H1 (cell line): Measurements from ENCODE around the gene ILK. TPM values are rescaled to one million over a fixed set of nuclear protein-coding genes. Genes with fewer than 3 reads are reported as not detected.

Source experiments
- CTCF ChIA-PET: fragments of 300-600 bp; sonication (Branson Sonifier 250); formaldehyde crosslinking; loops from one replicate; lab custom pipeline; 2021; ENCODE audit not compliant: partially characterized antibody; lab: Charles Lee
- POLR2A ChIA-PET: fragments of 300-600 bp; sonication (Branson Sonifier 250); formaldehyde crosslinking; loops from one replicate; lab custom pipeline; 2021; ENCODE audit warnings: inconsistent platforms; ENCODE audit not compliant: partially characterized antibody; lab: Charles Lee
- DNase-seq, 2 experiments: peaks; one replicate each; pipeline versions ENCODE4 v3.0.0 to v3.0.0-alpha.2; 2010 to 2022; ENCODE audit warnings: low spot score in 2 of 2, low read depth in 1 of 2, mixed read lengths in 1 of 2
- FAIRE-seq: peaks from 2 replicates; lab custom pipeline; 2011; peaks lifted over from hg19 to GRCh38; lab: Jason Lieb, UNC
- H2AFZ ChIP-seq: 2 replicates; pipeline ENCODE4 v1.8.1; 2012; ENCODE audit warnings: low read length, inconsistent platforms
- H2AK5ac ChIP-seq: 2 replicates; pipeline ENCODE4 v1.6.1; 2013; ENCODE audit warnings: low read depth, low read length
- H2BK120ac ChIP-seq: replicated peaks from 2 replicates; pipeline ENCODE3; 2013; ENCODE audit warnings: low read depth, low read length, inconsistent platforms
- H2BK12ac ChIP-seq: 2 replicates; pipeline ENCODE4 v1.6.1; 2013; ENCODE audit warnings: low read depth, low read length
- H2BK15ac ChIP-seq: 2 replicates; pipeline ENCODE4 v1.6.1; 2013; ENCODE audit warnings: low read length
- H2BK20ac ChIP-seq: 2 replicates; pipeline ENCODE4 v1.6.1; 2013; ENCODE audit warnings: low read length
- H2BK5ac ChIP-seq: 2 replicates; pipeline ENCODE4 v1.6.1; 2013; ENCODE audit warnings: low read depth, low read length
- H3K14ac ChIP-seq: 2 replicates; pipeline ENCODE4 v1.6.1; 2013; ENCODE audit warnings: inconsistent platforms; ENCODE audit not compliant: insufficient read length
- H3K18ac ChIP-seq: 2 replicates; pipeline ENCODE4 v1.6.1; 2013; ENCODE audit warnings: low read length; ENCODE audit errors: extremely low read depth
- H3K23ac ChIP-seq: 2 replicates; pipeline ENCODE4 v1.6.1; 2013; ENCODE audit warnings: inconsistent platforms; ENCODE audit not compliant: insufficient read length
- H3K23me2 ChIP-seq: 2 replicates; pipeline ENCODE4 v1.6.1; 2013; ENCODE audit warnings: low read depth, low read length
- H3K27ac ChIP-seq: 2 replicates; pipeline ENCODE4 v1.6.1; 2011; ENCODE audit warnings: low read depth, low read length, inconsistent platforms
- H3K27me3 ChIP-seq, 4 experiments: replicated peaks in 1 of 4; 1 replicate in 1 of 4; 2 replicates in 3 of 4; pipeline versions ENCODE4 v1.6.1 to v1.8.1; 2011 to 2013; ENCODE audit warnings: low read length in 3 of 4, mild to moderate bottlenecking in 3 of 4, inconsistent platforms in 2 of 4, mixed read lengths in 2 of 4, moderate library complexity in 1 of 4; ENCODE audit not compliant: control insufficient read depth in 3 of 4, insufficient read depth in 3 of 4; ENCODE audit errors: extremely low read depth in 1 of 4
- H3K36me3 ChIP-seq, 4 experiments: 2 replicates each; pipeline versions ENCODE4 v1.6.1 to v1.8.1; 2011 to 2013; ENCODE audit warnings: mild to moderate bottlenecking in 4 of 4, low read length in 3 of 4, moderate library complexity in 2 of 4, control low read depth in 1 of 4, inconsistent platforms in 1 of 4; ENCODE audit not compliant: insufficient read depth in 4 of 4, control insufficient read depth in 2 of 4
- H3K4ac ChIP-seq: replicated peaks from 2 replicates; pipeline ENCODE3; 2013; ENCODE audit warnings: low read length, low read depth, mixed read lengths, inconsistent platforms; ENCODE audit not compliant: insufficient read length
- H3K4me1 ChIP-seq, 4 experiments: replicated peaks in 1 of 4; 1 replicate in 1 of 4; 2 replicates in 3 of 4; pipeline versions ENCODE4 v1.6.1 to v1.8.1; 2011 to 2013; ENCODE audit warnings: low read length in 3 of 4, inconsistent platforms in 2 of 4, mixed read lengths in 1 of 4; ENCODE audit not compliant: insufficient read depth in 4 of 4, control insufficient read depth in 3 of 4
- H3K4me2 ChIP-seq, 2 experiments: 2 replicates each; pipeline versions ENCODE4 v1.6.1 to v1.8.1; 2011 to 2013; ENCODE audit warnings: low read depth in 2 of 2, low read length in 2 of 2, control low read depth in 1 of 2, inconsistent platforms in 1 of 2, mild to moderate bottlenecking in 1 of 2; ENCODE audit not compliant: insufficient read depth in 1 of 2
- H3K4me3 ChIP-seq, 4 experiments: fragments of 200-600, 300-600 bp in 1 of 4; sonication (generic), shearing (Covaris generic), sonication (Bioruptor Twin) in 1 of 4; 2 replicates each; pipeline versions ENCODE4 v1.5.1 to v1.8.1; 2011 to 2016; ENCODE audit warnings: low read length in 4 of 4, low read depth in 3 of 4, control low read depth in 2 of 4, inconsistent platforms in 2 of 4, mild to moderate bottlenecking in 2 of 4, mixed read lengths in 1 of 4, moderate library complexity in 1 of 4; ENCODE audit not compliant: insufficient read depth in 2 of 4; ENCODE audit errors: extremely low read depth in 1 of 4
- H3K56ac ChIP-seq: replicated peaks from 2 replicates; pipeline ENCODE3; 2013; ENCODE audit warnings: low read depth, mild to moderate bottlenecking, mixed read lengths, low read length, inconsistent platforms; ENCODE audit not compliant: insufficient read length
- H3K79me1 ChIP-seq: 2 replicates; pipeline ENCODE4 v1.6.1; 2013; ENCODE audit warnings: low read depth, low read length, control low read depth
- H3K79me2 ChIP-seq, 2 experiments: 2 replicates each; pipeline versions ENCODE4 v1.6.1 to v1.8.1; 2012 to 2013; ENCODE audit warnings: low read length in 2 of 2, mild to moderate bottlenecking in 2 of 2, inconsistent platforms in 1 of 2; ENCODE audit not compliant: insufficient read depth in 2 of 2, control insufficient read depth in 1 of 2
- H3K9ac ChIP-seq, 4 experiments: replicated peaks in 1 of 4; 1 replicate in 1 of 4; 2 replicates in 3 of 4; pipeline versions ENCODE4 v1.6.1 to v1.8.1; 2011 to 2013; ENCODE audit warnings: low read depth in 3 of 4, low read length in 3 of 4, control low read depth in 2 of 4, mild to moderate bottlenecking in 2 of 4, moderate library complexity in 2 of 4, inconsistent platforms in 1 of 4; ENCODE audit errors: extremely low read depth in 1 of 4
- H3K9me3 ChIP-seq, 2 experiments: 2 replicates each; pipeline versions ENCODE4 v1.6.1 to v1.8.1; 2012 to 2013; ENCODE audit warnings: mild to moderate bottlenecking in 2 of 2, moderate library complexity in 2 of 2, control low read depth in 1 of 2, inconsistent platforms in 1 of 2, low read depth in 1 of 2, low read length in 1 of 2, mixed read lengths in 1 of 2; ENCODE audit not compliant: insufficient read depth in 2 of 2
- H4K20me1 ChIP-seq, 2 experiments: replicated peaks in 1 of 2; 2 replicates each; pipeline versions ENCODE3 to v1.8.1; 2011 to 2013; ENCODE audit warnings: inconsistent platforms in 2 of 2, low read length in 2 of 2, mild to moderate bottlenecking in 1 of 2; ENCODE audit not compliant: insufficient read depth in 2 of 2, control insufficient read depth in 1 of 2
- H4K5ac ChIP-seq: 2 replicates; pipeline ENCODE4 v1.6.1; 2013; ENCODE audit warnings: low read length, low read depth, mixed read lengths, inconsistent platforms; ENCODE audit not compliant: insufficient read length
- H4K8ac ChIP-seq: 2 replicates; pipeline ENCODE4 v1.8.0; 2013; ENCODE audit warnings: mild to moderate bottlenecking, moderate library complexity, low read length, inconsistent platforms; ENCODE audit not compliant: insufficient read depth; ENCODE audit errors: extremely low read depth
- H4K91ac ChIP-seq: replicated peaks from 2 replicates; pipeline ENCODE3; 2013; ENCODE audit warnings: low read length, mixed read lengths, inconsistent platforms; ENCODE audit not compliant: insufficient read length
- BRCA1 ChIP-seq: IDR thresholded peaks from 2 replicates; pipeline ENCODE4 v1.6.1; 2012; ENCODE audit warnings: low read depth, low read length, improper control_type of control experiment
- JUND ChIP-seq: IDR thresholded peaks from 2 replicates; pipeline ENCODE4 v1.6.1; 2011; ENCODE audit warnings: mild to moderate bottlenecking, improper control_type of control experiment, low read length
- WGBS, 2 experiments: shearing (Covaris generic) in 1 of 2; methylation state at CpG; one replicate each; pipeline versions ENCODE4 v1.1.6 to v1.1.7; 2013 to 2015; ENCODE audit warnings: low lambda C conversion rate in 2 of 2, mixed read lengths in 2 of 2, inconsistent platforms in 1 of 2, low coverage in 1 of 2, missing lambda C conversion rate in 1 of 2; ENCODE audit not compliant: insufficient replicate concordance in 2 of 2, insufficient coverage in 1 of 2, insufficient read length in 1 of 2; ENCODE audit errors: extremely low coverage in 1 of 2, missing lambda C conversion rate in 1 of 2; 5-methylcytosine and 5-hydroxymethylcytosine counted together
- polyA plus RNA-seq, 7 experiments: library from polyadenylated mRNA; depleted of rRNA in 3 of 7; stranded (reverse) in 5 of 7; unstranded in 2 of 7; fragments of >200 nt in 5 of 7; fragments of 200-250 nt in 2 of 7; gene quantifications; 1 replicate in 5 of 7; 2 replicates in 1 of 7; 4 replicates in 1 of 7; pipeline versions ENCODE4 v1.2.1 to v1.2.3, GENCODE V29; 2011 to 2013; ENCODE audit warnings: missing spikeins in 2 of 7, mixed read lengths in 2 of 7
- total RNA-seq: library from RNA; stranded (reverse); fragmentation: NEBNext Ultra II Directional; extraction: Animal tissue kit (Norgen Biotek cat#: 25700); gene quantifications from 2 replicates; pipeline ENCODE4 v1.2.1, GENCODE V29; 2021

The ILK gene
- total and polyA plus RNA-seq, 2 of the 8 experiments (the other 6 are each of a cell fraction or from before 2014, with no cell fraction given), result 91.4 to 132 TPM

DNA sequence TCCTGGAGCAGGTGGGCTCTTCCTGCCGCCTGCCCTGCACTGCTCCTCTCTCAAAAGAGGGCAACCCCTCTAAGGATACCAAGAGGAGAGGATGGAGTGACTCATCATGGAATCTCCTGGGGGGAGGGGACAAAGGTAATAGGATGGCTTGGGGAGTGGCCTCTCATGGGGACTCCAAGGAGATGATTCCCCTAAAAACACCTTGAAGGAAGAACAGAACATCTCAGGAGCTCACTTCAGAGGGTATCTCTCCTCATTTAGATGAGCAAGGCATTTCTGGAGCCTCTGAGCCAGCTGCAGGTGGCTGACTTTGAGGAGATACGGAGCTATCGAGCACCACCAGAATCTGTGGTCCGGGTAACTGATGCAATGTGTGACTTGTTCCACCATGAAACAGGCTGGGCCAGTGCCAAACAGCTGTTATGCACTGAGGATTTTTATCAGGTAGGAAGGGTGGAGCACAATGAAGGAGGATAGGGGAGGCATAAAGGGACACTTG lies 40.4 kb upstream of the ILK start:
- H2AK5ac ChIP-seq, result no peak overlapping the region
- H3K14ac ChIP-seq, result no peak overlapping the region
- H2BK120ac ChIP-seq, result no peak overlapping the region
- TF ChIP-seq BRCA1 (no peak), JUND (peak; percentile 63; the same call in 1 of the 2 replicates)
- no peaks in the 10 kb centered on the region for H3K79me1 ChIP-seq
- H3K4me3 ChIP-seq, result no peak overlapping the region
- no peak overlapping the region for H3K27ac ChIP-seq
- no peak overlapping the region for H3K56ac ChIP-seq
- no peak overlapping the region for H2BK15ac ChIP-seq
- peaks cover 0 to 2% (median 0%) of the 10 kb centered on the region in 4 experiments; a peak in 1 of 7 replicates for H3K27me3 ChIP-seq
- H4K5ac ChIP-seq, result no peak overlapping the region
- no peak for FAIRE-seq
- DNase-seq, result no peak
- H4K91ac ChIP-seq, result no peak overlapping the region
- H2BK5ac ChIP-seq, result no peak overlapping the region
- H3K23me2 ChIP-seq, result no peaks in the 10 kb centered on the region
- ChIA-PET POLR2A (interaction anchor here (0.9 to 1.6 kb wide), 3 partner anchors 9 to 62 kb away, joined by 3 to 5 read pairs (median 3); no protein-coding TSS in a partner anchor), CTCF (interaction anchor here (0.6 to 3.3 kb wide), 11 partner anchors 8 to 200 kb away, joined by 3 to 14 read pairs (median 3); no protein-coding TSS in a partner anchor)
- H2BK12ac ChIP-seq, result no peak overlapping the region
- no peak overlapping the region for H3K4ac ChIP-seq
- no peaks in the 10 kb centered on the region for H3K36me3 ChIP-seq
- no peaks in the 10 kb centered on the region for H4K20me1 ChIP-seq
- no peak overlapping the region for H2BK20ac ChIP-seq
- H3K4me1 ChIP-seq, result peaks cover 0 to 7% (median 2%) of the 10 kb centered on the region in 4 experiments; a peak in 4 of 7 replicates
- no peak overlapping the region for H4K8ac ChIP-seq
- no peak overlapping the region for H3K4me2 ChIP-seq
- H3K79me2 ChIP-seq, result no peaks in the 10 kb centered on the region
- no peak overlapping the region for H3K18ac ChIP-seq
- WGBS, 2 experiments, result 94% methylated on average over 4 of the region's 4 CpGs; no CpG with 5 or more reads in 1 of the 2 experiments
- no peak overlapping the region for H3K23ac ChIP-seq
- no peaks in the 10 kb centered on the region for H3K9me3 ChIP-seq
- H3K9ac ChIP-seq, result no peak overlapping the region
- no peak overlapping the region for H2AFZ ChIP-seq
